Stomach (tissue), 4 donors: ENCODE data around the gene FHAD1.

Experiments
- POLR2A ChIP-seq, 4 donors: fragments of 450-650 bp; IDR thresholded peaks; one replicate each; pipeline ENCODE4 v1.6.1; 2016; ENCODE audit warnings: antibody characterized with exemption in 4 of 4, control low read depth in 2 of 4, mild to moderate bottlenecking in 1 of 4, moderate library complexity in 1 of 4
- POLR2AphosphoS5 ChIP-seq, 3 donors: sonication (generic); formaldehyde crosslinking; IDR thresholded peaks; one replicate each; pipeline ENCODE4 v1.6.1; 2016; ENCODE audit warnings: antibody characterized with exemption in 3 of 3

DNA sequence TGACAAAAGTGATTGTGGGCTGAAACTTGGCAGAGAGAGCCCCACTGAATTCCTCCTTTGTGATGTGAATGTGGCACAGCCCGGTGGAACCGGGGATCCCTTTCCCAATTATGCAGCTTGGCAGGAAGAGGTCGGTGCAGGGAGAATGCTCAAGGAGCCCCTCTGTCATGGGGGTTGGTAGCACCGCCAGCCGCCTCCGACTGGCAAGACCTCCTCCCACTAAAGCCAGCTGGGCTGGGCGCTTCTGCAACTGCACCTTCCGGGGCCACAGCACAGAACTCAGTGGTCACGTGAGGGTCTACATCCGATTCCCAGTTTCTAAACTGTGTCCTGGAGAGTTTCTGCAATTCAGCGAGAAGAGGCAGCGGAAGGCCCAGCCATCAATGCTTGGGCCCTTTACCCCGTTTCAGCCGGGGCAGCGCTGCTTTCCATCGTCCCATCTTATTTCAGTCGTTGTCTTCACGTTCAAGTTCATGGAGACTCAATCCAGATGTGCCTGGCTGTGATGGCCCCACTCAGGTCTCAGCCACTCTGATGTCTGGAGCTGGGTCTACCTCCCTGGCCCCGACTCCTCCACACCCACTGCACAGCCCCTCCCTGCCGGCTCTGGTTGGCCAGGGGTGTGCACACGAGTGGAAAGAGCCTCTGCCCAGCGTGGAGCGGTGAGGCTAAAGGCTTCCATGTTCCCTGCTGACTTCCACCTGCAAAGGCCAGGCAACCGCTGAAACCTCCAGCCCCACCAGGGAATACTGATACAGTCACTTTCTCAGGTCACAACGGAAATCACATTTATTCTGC lies 39.8 kb upstream of the FHAD1 start:
- TF ChIP-seq POLR2A (IDR thresholded peaks at IDR 0.05) (no peak), POLR2AphosphoS5 (IDR thresholded peaks at IDR 0.05) (no peak)
